Activated naive CD4-positive, alpha-beta T cell treated with anti-CD3 and anti-CD28 coated beads, Interleukin-2, amount 50 U/mL, for 72 hours (primary cell): ENCODE data around the gene DPM1. TPM values are rescaled to one million over a fixed set of nuclear protein-coding genes. Genes with fewer than 3 reads are reported as not detected.
"Not testable (repeated sequence)": the region's sequence is repeated elsewhere in the genome, so short reads cannot be mapped to it uniquely, and the experiment has no call there.

Source experiments
- ATAC-seq, 2 donors: fragments of 150-1000 bp; cut with Tn5 transposase; 2 replicates each; pipeline ENCODE4 v1.10.0; 2021; ENCODE audit warnings: mild to moderate bottlenecking in 2 of 2, moderate library complexity in 2 of 2
- DNase-seq, 2 donors: peaks; one replicate each; pipeline ENCODE4 v3.0.0; 2021 to 2022; ENCODE audit warnings: low spot score in 2 of 2
- H3K27ac Mint-ChIP-seq, 2 donors: one replicate each; pipeline ENCODE4 v1.8.0; 2022; ENCODE audit warnings: mild to moderate bottlenecking in 2 of 2, mixed read lengths in 2 of 2
- H3K36me3 Mint-ChIP-seq, 2 donors: one replicate each; pipeline ENCODE4 v1.8.0; 2022; ENCODE audit warnings: mixed read lengths in 2 of 2
- H3K9me3 Mint-ChIP-seq, 2 donors: one replicate each; pipeline ENCODE4 v1.8.0; 2022; ENCODE audit warnings: mixed read lengths in 2 of 2
- total RNA-seq, 2 donors: library from RNA; stranded (reverse); gene quantifications; one replicate each; pipeline ENCODE4 v1.2.3, GENCODE V29; 2022

The DPM1 gene
- total RNA-seq, 2 donors from 2014 or later, result 53.0 to 58.0 TPM

DNA sequence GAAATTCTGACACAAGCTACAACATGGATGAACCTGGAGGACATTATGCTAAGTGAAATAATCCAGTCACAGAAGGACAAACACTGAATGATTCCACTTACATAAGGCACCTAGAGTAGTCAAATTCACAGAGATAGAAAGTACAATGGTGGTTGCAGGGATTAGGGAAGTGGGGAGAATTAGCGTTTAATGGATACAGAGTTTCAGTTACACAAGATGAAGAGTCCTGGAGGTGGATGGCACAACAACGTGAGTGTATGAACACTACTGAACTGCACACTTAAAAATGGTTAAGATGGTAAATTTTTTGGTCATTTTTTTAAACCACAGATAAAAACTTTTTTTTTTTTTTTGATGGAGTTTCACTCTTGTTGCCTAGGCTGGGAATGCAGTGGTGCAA, 25.0 kb upstream of the DPM1 start:
- Mint-ChIP-seq H3K36me3 (no peaks in the 10 kb centered on the region), H3K27ac (no peak overlapping the region)
- no peak for ATAC-seq

DNA sequence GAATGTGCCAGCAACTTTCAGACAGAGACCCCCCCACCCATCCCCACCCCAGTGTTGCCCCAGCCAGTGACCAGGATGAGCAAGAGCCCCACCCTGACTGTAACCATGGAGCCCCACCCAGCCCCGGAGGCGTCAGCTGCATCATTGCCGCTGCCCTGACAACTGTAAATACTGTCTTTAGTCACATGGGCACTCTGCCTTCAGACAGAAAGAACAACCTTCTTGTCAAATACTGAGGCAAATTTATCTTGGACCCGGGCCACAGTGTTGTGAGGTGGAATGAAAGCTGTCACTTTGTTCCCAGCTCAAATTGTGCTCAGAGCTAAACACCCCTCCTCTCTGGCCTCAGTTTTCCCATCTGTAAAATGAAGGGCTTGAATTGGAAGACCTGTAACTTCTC, 24.0 kb upstream of the DPM1 start:
- no peaks in the 10 kb centered on the region for H3K36me3 Mint-ChIP-seq
- ATAC-seq, result no peak

More for the DNA sequence above, 25.0 kb upstream of the DPM1 start:
- H3K9me3 Mint-ChIP-seq, result no peaks in the 10 kb centered on the region
- no peak for DNase-seq

DNA sequence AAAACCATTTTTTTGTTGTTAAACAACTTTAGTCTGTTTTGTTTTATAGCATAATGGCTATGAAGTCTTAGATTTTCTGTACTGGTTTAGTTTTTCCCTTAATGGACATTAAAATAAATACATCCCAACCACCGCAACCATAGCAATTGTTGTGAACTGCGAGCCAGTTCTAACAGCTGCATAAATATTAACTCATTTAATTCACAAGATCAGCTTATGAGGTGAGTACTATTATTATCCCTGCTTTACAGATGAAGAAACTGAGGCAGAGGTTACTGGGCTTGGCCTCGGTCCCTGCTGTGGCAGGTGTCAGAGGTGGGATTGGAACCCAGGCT, 23.3 kb upstream of the DPM1 start:
- no peak overlapping the region for H3K27ac Mint-ChIP-seq
- H3K36me3 Mint-ChIP-seq, result no peaks in the 10 kb centered on the region
- DNase-seq, result no peak
- no peak for ATAC-seq
- H3K9me3 Mint-ChIP-seq, result no peaks in the 10 kb centered on the region

More for the DNA sequence above, 24.0 kb upstream of the DPM1 start:
- H3K9me3 Mint-ChIP-seq, result no peaks in the 10 kb centered on the region
- no peak for DNase-seq
- no peak overlapping the region for H3K27ac Mint-ChIP-seq

DNA sequence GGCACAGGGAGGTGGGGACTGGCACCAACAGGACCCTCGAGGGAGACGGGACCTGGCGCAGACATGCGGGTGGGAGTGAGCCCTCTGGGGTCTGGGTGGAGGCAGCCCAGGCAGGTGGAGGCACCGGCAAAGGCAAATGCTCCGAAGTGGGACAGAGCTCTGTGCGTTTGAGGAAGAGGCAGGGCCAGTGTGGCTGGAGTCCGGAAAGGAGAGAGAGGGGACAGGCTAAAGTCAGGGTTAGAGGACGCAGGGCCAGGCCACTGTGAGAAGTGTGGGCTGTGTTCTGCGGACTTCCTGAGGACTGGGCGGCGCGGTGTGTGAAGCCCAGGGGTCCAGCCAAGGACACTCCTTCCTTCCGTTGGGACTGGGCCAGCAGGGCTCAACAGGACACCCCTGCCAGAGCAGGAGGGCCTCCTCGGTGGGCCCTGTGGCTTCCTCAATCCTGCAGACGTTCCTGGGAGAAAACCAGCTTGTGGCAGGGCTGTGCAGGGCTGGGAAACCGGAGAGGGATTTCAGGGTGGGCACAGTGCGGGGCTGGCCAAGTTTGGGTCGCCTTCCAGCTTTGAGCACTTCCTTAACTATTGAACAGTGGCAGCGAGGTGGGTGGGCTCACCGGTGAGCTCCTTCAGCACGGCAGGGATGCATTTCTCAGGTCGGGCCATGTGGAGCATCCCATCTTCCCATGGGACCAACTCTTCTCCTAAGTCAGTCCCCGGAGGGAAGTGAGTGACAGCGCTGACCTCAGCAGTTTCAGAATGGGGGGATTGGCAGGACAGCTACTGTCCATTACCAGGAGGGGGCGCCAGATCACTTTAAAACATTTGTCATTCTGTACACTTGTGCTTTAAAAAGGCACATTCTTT, 22.8 kb upstream of the DPM1 start:
- H3K27ac Mint-ChIP-seq, result peak overlapping the region; percentile 76 to 81
- no peaks in the 10 kb centered on the region for H3K36me3 Mint-ChIP-seq
- peak in 1 of 2 donors; percentile 74 for DNase-seq
- ATAC-seq, result no peak
- H3K9me3 Mint-ChIP-seq, result no peaks in the 10 kb centered on the region

DNA sequence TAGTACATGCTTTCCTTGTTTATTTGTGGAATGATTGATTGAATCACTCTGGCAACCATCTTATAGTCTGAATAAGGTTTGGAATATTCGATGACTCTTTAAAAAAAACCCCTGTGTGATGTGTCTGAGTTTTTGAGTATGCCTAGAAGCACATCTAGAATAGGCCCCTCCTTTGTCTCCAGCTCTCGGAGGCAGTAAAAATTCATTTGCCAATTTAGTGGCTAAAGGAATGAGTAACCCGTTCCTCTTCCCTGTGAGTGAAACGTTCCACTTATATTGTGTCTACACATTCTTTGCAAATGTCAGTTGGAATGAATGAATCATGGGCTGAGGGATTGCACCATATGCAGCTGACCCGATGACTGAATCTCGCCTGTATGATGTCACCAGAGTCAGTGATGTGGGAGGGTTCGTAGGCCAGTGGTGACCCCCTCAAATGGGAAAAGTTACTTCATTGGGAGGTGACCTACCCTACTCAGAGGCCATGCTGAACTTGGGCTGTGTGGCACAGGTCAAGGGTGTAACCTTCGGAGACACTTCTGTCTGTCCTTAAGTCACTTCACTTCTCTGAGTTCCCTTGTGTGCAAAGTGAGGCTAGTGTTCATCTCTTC, 21.8 kb upstream of the DPM1 start:
- DNase-seq, result peak; percentile 40 to 63

DNA sequence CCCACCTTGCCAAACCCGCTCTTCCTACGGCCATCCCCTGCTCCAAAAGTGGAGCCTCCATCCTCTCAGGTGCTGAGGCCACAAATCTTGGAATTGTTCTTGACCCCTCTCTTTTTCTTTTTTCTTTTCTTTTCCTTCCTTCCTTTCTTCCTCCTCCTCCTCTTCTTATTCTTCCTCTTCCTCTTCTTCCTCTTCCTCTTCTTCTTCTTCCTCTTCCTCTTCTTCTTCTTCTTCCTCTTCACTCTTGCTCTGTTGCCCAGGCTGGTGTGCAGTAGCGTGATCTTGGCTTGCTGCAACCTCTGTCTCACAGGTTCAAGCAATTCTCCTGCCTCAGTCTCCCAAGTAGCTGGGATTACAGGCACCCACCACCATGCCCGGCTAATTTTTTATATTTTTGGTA, 20.2 kb upstream of the DPM1 start:
- H3K9me3 Mint-ChIP-seq, ATAC-seq: not testable (repeated sequence)
- H3K27ac Mint-ChIP-seq, result peak overlapping the region in 1 of 2 donors; percentile 34

More for the DNA sequence above, 21.8 kb upstream of the DPM1 start:
- ATAC-seq, result peak; percentile 87 to 92
- Mint-ChIP-seq H3K36me3 (no peaks in the 10 kb centered on the region), H3K9me3 (no peaks in the 10 kb centered on the region), H3K27ac (peak overlapping the region; percentile 76 to 90)

DNA sequence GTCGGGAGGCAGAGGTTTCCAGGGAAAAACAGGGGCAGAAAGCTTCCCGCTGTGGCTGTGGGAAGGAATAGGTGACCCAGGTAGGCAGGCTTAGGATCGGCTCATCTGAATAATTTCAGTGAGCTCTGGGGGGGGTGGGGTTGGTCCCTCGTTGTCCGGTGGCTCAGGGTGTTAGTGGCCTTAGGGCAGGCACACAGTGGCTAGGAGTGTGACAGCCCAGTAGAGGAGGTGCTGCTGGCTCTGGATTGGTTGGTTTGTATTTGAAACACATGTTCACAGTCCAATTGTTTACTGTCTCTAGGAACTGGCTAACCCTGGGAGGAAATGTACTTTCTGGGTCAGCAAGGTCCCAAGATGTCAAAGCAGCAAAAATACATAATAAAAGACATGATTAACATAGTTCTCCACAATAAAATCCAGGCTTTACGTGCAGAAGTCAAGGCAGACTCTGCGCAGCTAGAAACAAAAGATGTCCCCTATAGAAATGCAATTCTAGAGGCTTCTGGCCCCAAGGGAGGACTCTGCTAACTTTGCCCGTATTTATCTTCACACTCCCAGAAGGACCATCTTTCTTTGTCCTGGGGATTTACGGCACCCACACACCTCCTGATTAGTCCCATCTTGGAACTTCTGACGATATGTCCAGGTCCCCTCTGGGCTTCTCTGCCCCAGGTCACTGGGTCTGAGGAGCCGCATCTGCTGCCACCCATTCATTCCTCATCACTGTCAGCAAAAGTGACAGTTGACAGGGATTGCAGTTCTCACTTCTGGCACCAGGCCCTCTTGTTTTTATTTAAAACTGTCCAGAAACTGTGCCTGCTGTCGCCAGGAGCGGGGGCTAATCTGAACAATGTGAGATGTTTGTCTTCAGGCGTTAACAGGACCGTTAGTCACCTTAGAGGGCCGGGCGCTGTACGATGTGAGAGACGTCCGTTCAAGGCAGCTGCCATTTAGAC, 19.0 kb upstream of the DPM1 start:
- Mint-ChIP-seq H3K9me3 (no peaks in the 10 kb centered on the region), H3K27ac (no peak overlapping the region), H3K36me3 (no peaks in the 10 kb centered on the region)
- no peak for ATAC-seq
- no peak for DNase-seq

More for the DNA sequence above, 20.2 kb upstream of the DPM1 start:
- DNase-seq, H3K36me3 Mint-ChIP-seq: not testable (repeated sequence)

DNA sequence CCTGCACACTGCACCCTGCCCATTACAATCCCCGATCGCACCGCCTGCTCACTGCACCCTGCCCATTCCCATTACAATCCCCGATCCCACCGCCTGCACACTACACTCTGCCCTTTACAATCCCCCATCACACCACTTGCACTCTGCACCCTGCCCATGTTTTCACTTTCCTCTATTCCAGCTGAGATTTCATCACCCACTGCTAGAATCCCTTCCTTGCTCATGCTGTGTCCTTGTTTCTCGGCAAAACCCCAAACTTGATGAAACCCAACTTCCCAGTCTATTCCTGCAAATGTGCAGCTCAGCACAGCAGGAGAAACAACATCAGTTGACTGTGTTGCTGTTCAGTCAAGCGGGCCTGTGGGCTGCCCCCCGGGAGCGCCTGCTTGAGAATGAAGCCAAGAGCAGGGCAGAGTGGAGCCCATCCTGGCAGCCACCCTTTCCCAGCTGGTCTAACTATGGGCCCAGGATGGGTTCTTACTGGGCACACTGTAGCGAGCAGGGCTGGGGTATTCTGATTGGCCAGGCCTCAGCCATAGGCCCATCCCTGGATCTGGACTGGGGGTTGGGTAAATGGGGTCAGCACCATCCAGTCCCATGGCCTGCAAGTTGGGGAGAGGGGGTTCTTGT, 17.5 kb upstream of the DPM1 start:
- DNase-seq (no peak), ATAC-seq (no peak)
- no peak overlapping the region for H3K27ac Mint-ChIP-seq
- no peaks in the 10 kb centered on the region for H3K9me3 Mint-ChIP-seq
- no peaks in the 10 kb centered on the region for H3K36me3 Mint-ChIP-seq

DNA sequence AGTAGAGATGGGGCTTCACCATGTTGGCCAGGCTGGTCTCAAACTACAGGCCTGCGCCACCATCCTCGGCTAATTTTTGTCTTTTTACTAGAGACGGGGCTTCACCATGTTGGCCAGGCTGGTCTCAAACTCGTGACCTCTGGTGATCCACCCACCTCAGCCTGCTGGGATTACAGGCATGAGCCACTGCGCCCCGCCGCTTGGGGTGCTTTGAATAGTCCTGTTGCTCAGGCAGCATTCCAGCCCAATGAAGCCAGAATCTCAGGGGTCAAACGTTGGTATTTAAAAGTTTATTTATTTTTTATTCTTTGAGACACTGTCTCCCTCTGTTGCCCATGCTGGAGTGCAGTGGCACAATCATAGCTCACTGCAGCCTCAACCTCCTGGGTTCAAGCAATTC, 11.6 kb upstream of the DPM1 start:
- H3K9me3 Mint-ChIP-seq, result no peaks in the 10 kb centered on the region
- DNase-seq, result no peak

DNA sequence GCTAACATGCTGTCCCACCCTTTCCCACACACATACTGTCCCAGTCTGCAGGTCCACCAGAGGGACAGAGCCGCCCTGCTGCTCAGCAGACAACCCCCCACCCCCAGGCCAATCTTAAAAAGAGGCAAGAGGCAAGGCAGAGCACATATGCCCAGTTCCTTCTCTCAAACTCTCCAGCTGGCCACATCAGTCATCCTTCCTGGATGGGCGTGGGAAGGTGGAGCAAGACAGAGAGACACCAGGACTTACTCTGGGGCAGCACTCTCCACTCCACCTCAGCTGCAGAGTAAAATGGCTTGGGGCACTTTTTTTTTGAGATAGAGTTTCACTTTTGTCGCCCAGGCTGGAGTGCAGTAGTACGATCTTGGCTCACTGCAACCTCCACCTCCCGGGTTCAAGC, 11.1 kb upstream of the DPM1 start:
- ATAC-seq (no peak), DNase-seq (no peak)
- H3K9me3 Mint-ChIP-seq, result no peaks in the 10 kb centered on the region
- H3K36me3 Mint-ChIP-seq, result no peaks in the 10 kb centered on the region
- H3K27ac Mint-ChIP-seq, result no peak overlapping the region

More for the DNA sequence above, 11.6 kb upstream of the DPM1 start:
- no peak overlapping the region for H3K27ac Mint-ChIP-seq
- no peaks in the 10 kb centered on the region for H3K36me3 Mint-ChIP-seq
- ATAC-seq, result no peak

DNA sequence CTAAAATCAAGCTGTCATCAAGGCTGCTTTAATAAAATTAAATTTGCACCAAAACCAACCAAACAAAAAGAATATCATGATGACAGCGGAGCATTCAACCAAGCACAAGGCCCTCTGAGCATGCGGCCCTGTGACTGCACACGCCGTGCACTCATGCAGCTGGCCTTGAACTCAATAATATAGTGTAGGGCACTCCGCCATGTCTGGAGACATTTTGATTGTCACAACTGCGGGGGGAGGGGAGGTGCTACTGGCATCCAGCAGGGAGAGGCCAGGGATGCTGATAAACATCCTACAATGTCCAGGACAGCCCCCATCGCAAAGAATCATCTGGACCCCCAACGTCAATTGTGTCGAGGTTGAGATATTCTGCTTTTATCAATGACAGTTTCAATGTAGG, 10.0 kb upstream of the DPM1 start:
- ATAC-seq, result no peak

DNA sequence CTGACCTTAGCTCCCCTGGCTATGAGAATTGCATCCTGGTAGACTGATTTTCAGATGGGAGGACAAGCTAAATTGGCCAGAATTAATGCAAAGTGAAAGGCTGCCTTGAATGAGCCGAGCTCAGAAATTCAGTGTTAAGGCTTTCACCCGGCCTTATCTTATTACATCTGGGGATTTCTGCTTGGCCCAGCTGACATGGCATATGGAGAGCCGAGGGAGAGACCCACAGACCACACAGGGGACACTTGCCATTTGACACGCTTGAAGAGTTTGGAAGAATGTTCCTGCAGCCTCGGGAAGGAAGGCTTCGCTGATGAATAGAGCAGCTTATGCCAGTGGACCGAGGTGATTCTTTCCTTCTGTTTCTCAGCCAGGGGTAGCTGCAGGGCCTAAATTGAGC, 9.3 kb upstream of the DPM1 start:
- DNase-seq, result no peak
- H3K36me3 Mint-ChIP-seq, result no peaks in the 10 kb centered on the region
- no peaks in the 10 kb centered on the region for H3K9me3 Mint-ChIP-seq
- no peak overlapping the region for H3K27ac Mint-ChIP-seq
- ATAC-seq, result no peak

More for the DNA sequence above, 10.0 kb upstream of the DPM1 start:
- Mint-ChIP-seq H3K9me3 (no peaks in the 10 kb centered on the region), H3K36me3 (no peaks in the 10 kb centered on the region), H3K27ac (no peak overlapping the region)
- no peak for DNase-seq

DNA sequence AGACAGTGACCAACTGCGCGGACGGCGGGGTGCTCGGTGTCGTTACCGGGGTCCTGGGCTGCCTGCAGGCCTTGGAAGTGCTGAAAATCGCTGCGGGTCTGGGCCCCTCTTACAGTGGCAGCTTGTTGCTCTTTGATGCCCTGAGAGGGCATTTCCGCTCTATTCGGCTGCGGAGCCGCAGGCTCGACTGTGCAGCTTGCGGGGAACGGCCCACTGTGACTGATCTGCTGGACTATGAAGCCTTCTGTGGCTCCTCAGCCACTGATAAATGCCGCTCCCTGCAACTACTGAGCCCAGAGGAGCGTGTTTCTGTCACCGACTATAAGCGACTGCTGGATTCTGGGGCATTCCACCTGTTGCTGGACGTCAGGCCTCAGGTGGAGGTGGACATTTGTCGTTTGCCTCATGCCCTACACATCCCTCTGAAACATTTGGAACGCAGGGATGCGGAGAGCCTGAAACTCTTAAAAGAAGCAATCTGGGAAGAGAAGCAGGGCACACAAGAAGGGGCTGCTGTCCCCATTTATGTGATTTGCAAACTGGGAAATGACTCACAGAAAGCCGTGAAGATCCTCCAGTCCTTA, 1.3 kb upstream of the DPM1 start:
- Mint-ChIP-seq H3K9me3 (no peaks in the 10 kb centered on the region), H3K27ac (peak overlapping the region; percentile 87 to 99), H3K36me3 (peaks cover 18 to 22% of the 10 kb centered on the region in 2 donors)
- no peak for ATAC-seq
- DNase-seq, result no peak

DNA sequence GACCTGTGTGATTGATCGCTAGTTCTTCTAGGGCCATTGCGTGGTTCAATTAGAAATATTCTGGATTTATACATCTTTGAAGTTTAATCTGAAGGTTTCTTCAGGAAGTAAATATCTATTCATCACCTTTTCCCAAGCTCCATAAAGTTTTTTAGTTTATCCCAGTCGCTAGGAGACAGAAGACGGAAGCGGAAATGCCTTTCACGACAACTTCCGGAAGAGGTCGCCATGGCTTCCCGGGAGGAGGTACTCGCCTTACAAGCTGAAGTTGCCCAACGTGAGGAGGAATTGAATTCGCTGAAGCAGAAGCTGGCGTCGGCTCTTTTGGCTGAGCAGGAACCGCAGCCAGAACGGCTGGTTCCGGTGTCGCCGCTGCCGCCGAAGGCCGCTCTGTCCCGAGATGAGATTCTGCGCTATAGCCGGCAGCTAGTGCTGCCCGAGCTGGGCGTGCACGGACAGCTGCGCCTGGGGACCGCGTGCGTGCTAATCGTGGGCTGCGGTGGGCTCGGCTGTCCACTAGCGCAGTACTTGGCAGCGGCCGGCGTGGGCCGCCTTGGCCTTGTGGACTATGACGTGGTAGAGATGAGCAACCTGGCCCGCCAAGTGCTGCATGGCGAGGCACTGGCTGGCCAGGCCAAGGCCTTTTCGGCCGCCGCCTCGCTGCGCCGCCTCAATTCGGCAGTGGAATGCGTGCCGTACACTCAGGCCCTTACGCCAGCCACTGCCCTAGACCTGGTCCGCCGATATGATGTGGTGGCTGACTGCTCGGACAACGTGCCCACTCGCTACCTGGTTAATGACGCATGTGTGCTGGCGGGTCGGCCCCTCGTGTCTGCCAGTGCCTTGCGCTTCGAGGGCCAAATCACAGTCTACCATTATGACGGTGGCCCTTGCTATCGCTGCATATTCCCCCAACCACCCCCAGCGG, 547 bp upstream of the DPM1 start, which contains the start of gene MOCS3:
TSS of gene MOCS3 (plus strand) at position 204 of the 928 bp plus-strand sequence. CDS start at position 229, 25 bp downstream.
- no peaks in the 10 kb centered on the region for H3K9me3 Mint-ChIP-seq
- peak; percentile 80 to 81 for ATAC-seq
- peaks cover 18 to 22% of the 10 kb centered on the region in 2 donors for H3K36me3 Mint-ChIP-seq

DNA sequence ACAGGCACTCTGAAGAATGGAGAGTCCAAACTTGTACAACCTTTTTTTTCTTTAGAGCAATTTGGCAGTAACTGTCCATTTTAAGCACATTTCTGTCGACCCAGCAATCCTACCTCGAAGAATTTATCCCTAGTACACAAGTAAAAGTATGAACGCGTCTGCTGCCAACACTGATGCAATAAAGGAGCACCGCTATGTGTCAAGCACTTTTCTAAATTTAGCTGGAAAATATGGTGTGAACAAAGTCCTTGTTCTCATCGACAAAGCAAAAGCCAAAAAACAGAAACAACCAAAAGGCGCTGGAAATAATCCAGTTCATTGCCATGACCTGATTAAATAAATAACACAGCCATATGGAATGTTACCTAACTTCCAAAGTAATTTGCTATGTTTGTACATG, 1.1 kb downstream of the DPM1 start:
- Mint-ChIP-seq H3K27ac (peak overlapping the region; percentile 99), H3K36me3 (peaks cover 18 to 20% of the 10 kb centered on the region in 2 donors), H3K9me3 (no peaks in the 10 kb centered on the region)
- ATAC-seq (no peak), DNase-seq (no peak)

More for the DNA sequence above, 547 bp upstream of the DPM1 start, which contains the start of gene MOCS3:
- peak; percentile 73 to 84 for DNase-seq
- H3K27ac Mint-ChIP-seq, result peak within 1 kb of the TSS; percentile 99
